SK-N-SH treated with all-trans-retinoic acid at 6 μM for 48 hours (cell line): ENCODE results near the gene SNN.
A peak's percentile ranks its signal among the peaks of the same experiment; 100 is the strongest.

Experiments used
- ATAC-seq: fragments of 200-7000 bp; cut with Tn5 transposase; 3 replicates; pipeline ENCODE4 v1.9.1; 2020; ENCODE audit warnings: mild to moderate bottlenecking, moderate library complexity
- ARNTL ChIP-seq: fragments of 450-650 bp; formaldehyde crosslinking; IDR thresholded peaks from 2 replicates; pipeline ENCODE4 v1.5.0; 2020; ENCODE audit warnings: low read depth, mild to moderate bottlenecking, moderate library complexity, borderline replicate concordance
- CSDC2 ChIP-seq: fragments of 250-450 bp; sonication (Bioruptor Pico); IDR thresholded peaks from 2 replicates; pipeline ENCODE4 v1.5.0; 2020; ENCODE audit warnings: mild to moderate bottlenecking, moderate library complexity
- ESRRG ChIP-seq: fragments of 250-450 bp; sonication (Bioruptor Pico); IDR thresholded peaks from 2 replicates; pipeline ENCODE4 v1.6.1; 2021; ENCODE audit warnings: mild to moderate bottlenecking
- GLIS3 ChIP-seq: fragments of 250-450 bp; sonication (Bioruptor Pico); IDR thresholded peaks from 2 replicates; pipeline ENCODE4 v1.5.0; 2020; ENCODE audit warnings: mild to moderate bottlenecking, moderate library complexity
- OSR1 ChIP-seq: fragments of 250-450 bp; sonication (Bioruptor Pico); IDR thresholded peaks from 2 replicates; pipeline ENCODE4 v1.8.0; 2022; ENCODE audit warnings: moderate library complexity, mild to moderate bottlenecking, inconsistent platforms
- PPARA ChIP-seq: fragments of 250-450 bp; sonication (Bioruptor Pico); IDR thresholded peaks from 2 replicates; pipeline ENCODE4 v1.5.0; 2020; ENCODE audit warnings: mild to moderate bottlenecking, borderline replicate concordance
- RARB ChIP-seq: fragments of 250-450 bp; sonication (Bioruptor Pico); IDR thresholded peaks from 2 replicates; pipeline ENCODE4 v1.8.0; 2021; ENCODE audit warnings: mild to moderate bottlenecking, moderate library complexity
- SNAI2 ChIP-seq: fragments of 250-450 bp; sonication (Bioruptor Pico); IDR thresholded peaks from 2 replicates; pipeline ENCODE4 v1.5.0; 2020; ENCODE audit warnings: mild to moderate bottlenecking, moderate library complexity
- TCF4 ChIP-seq: fragments of 250-450 bp; sonication (Bioruptor Pico); IDR thresholded peaks from 2 replicates; pipeline ENCODE4 v1.8.0; 2021; ENCODE audit warnings: mild to moderate bottlenecking, moderate library complexity, borderline replicate concordance
- TOX ChIP-seq: fragments of 250-450 bp; sonication (Bioruptor Pico); IDR thresholded peaks from 2 replicates; pipeline ENCODE4 v1.8.0; 2021; ENCODE audit warnings: mild to moderate bottlenecking, moderate library complexity, borderline replicate concordance
- TSHZ2 ChIP-seq: fragments of 250-450 bp; sonication (Bioruptor Pico); IDR thresholded peaks from 2 replicates; pipeline ENCODE4 v1.5.0; 2020; ENCODE audit warnings: mild to moderate bottlenecking, moderate library complexity
- ZFP3 ChIP-seq: fragments of 250-450 bp; sonication (Bioruptor Pico); IDR thresholded peaks from 2 replicates; pipeline ENCODE4 v1.5.0; 2020; ENCODE audit warnings: mild to moderate bottlenecking, moderate library complexity
- ZFP30 ChIP-seq: fragments of 450-650 bp; formaldehyde crosslinking; IDR thresholded peaks from 2 replicates; pipeline ENCODE4 v1.5.0; 2022; ENCODE audit warnings: mild to moderate bottlenecking, moderate library complexity
- ZNF565 ChIP-seq: fragments of 450-650 bp; formaldehyde crosslinking; conservative IDR thresholded peaks from 2 replicates; pipeline ENCODE4 v1.5.0; 2020; ENCODE audit warnings: low read depth, mild to moderate bottlenecking, moderate library complexity
- ZNF70 ChIP-seq: fragments of 450-650 bp; formaldehyde crosslinking; IDR thresholded peaks from 2 replicates; pipeline ENCODE4 v1.5.0; 2020; ENCODE audit warnings: mild to moderate bottlenecking, moderate library complexity
- ZNF8 ChIP-seq: fragments of 450-650 bp; formaldehyde crosslinking; IDR thresholded peaks from 2 replicates; pipeline ENCODE4 v1.5.0; 2020; ENCODE audit warnings: mild to moderate bottlenecking, moderate library complexity
- TF ChIP-seq, protein P1 (sequence below): fragments of 250-450 bp; sonication (Bioruptor Pico); IDR thresholded peaks from 2 replicates; pipeline ENCODE4 v1.8.0; 2021; ENCODE audit warnings: low read depth, mild to moderate bottlenecking, moderate library complexity, borderline replicate concordance
- TF ChIP-seq, protein P2 (sequence below): fragments of 250-450 bp; sonication (Bioruptor Pico); IDR thresholded peaks from 2 replicates; pipeline ENCODE4 v1.5.1; 2021; ENCODE audit warnings: mild to moderate bottlenecking, moderate library complexity
- TF ChIP-seq, protein P3 (sequence below): fragments of 250-450 bp; sonication (Bioruptor Pico); IDR thresholded peaks from 2 replicates; pipeline ENCODE4 v1.5.1; 2020; ENCODE audit warnings: low read depth, mild to moderate bottlenecking, moderate library complexity
- TF ChIP-seq, protein P4 (sequence below): fragments of 250-450 bp; sonication (Bioruptor Pico); IDR thresholded peaks from 2 replicates; pipeline ENCODE4 v1.8.0; 2020; ENCODE audit warnings: mild to moderate bottlenecking, moderate library complexity, borderline replicate concordance

Gene SNN

GRCh38 chr16:11630768-11631056, 37.5 kb upstream of the SNN start (continued):
- TF ChIP-seq, protein P1, sequence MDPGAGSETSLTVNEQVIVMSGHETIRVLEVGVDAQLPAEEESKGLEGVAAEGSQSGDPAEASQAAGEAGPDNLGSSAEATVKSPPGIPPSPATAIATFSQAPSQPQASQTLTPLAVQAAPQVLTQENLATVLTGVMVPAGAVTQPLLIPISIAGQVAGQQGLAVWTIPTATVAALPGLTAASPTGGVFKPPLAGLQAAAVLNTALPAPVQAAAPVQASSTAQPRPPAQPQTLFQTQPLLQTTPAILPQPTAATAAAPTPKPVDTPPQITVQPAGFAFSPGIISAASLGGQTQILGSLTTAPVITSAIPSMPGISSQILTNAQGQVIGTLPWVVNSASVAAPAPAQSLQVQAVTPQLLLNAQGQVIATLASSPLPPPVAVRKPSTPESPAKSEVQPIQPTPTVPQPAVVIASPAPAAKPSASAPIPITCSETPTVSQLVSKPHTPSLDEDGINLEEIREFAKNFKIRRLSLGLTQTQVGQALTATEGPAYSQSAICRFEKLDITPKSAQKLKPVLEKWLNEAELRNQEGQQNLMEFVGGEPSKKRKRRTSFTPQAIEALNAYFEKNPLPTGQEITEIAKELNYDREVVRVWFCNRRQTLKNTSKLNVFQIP (CRISPR knock-in tag): no peak
- no peak for TF ChIP-seq PPARA (CRISPR knock-in tag)
- TF ChIP-seq TCF4 (CRISPR knock-in tag): no peak
- TF ChIP-seq ARNTL: no peak

DNA sequence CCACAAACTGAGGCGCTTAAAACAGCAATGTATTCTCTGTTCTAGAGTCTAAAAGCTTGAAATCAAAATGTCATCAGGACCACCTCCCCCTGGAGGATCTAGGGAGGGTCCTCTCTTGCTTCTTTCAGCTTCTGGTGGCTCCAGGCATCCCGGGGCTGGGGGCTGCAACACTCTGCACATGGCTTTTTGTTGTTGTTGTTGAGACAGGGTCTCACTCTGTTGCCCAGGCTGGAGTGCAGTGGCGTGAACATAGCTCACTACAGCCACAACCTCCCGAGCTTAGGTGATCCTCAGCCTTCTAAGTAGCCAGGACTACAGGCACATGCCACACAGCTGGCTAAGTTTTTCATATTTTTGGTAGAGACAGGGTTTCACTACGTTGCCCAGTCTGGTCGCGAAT, 37.0 kb upstream of the SNN start:
- TF ChIP-seq ZFP30 (CRISPR knock-in tag) (no peak), ZNF565 (no peak), TCF4 (CRISPR knock-in tag) (no peak), ZNF8 (CRISPR knock-in tag) (no peak), SNAI2 (CRISPR knock-in tag) (no peak), TSHZ2 (no peak), OSR1 (CRISPR knock-in tag) (no peak)
- TF ChIP-seq, protein P2, sequence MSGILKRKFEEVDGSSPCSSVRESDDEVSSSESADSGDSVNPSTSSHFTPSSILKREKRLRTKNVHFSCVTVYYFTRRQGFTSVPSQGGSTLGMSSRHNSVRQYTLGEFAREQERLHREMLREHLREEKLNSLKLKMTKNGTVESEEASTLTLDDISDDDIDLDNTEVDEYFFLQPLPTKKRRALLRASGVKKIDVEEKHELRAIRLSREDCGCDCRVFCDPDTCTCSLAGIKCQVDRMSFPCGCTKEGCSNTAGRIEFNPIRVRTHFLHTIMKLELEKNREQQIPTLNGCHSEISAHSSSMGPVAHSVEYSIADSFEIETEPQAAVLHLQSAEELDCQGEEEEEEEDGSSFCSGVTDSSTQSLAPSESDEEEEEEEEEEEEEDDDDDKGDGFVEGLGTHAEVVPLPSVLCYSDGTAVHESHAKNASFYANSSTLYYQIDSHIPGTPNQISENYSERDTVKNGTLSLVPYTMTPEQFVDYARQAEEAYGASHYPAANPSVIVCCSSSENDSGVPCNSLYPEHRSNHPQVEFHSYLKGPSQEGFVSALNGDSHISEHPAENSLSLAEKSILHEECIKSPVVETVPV: no peak
- TF ChIP-seq, protein P3, sequence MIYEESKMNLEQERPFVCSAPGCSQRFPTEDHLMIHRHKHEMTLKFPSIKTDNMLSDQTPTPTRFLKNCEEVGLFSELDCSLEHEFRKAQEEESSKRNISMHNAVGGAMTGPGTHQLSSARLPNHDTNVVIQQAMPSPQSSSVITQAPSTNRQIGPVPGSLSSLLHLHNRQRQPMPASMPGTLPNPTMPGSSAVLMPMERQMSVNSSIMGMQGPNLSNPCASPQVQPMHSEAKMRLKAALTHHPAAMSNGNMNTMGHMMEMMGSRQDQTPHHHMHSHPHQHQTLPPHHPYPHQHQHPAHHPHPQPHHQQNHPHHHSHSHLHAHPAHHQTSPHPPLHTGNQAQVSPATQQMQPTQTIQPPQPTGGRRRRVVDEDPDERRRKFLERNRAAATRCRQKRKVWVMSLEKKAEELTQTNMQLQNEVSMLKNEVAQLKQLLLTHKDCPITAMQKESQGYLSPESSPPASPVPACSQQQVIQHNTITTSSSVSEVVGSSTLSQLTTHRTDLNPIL (CRISPR knock-in tag): no peak
- ATAC-seq: no peak

GRCh38 chr16:11632455-11632939, 35.8 kb upstream of the SNN start:
- peak; percentile 70 for ATAC-seq
- TF ChIP-seq TSHZ2 (no peak), GLIS3 (CRISPR knock-in tag) (no peak), RARB (CRISPR knock-in tag) (no peak), SNAI2 (CRISPR knock-in tag) (no peak), ZNF565 (no peak), TCF4 (CRISPR knock-in tag) (no peak), ESRRG (no peak), TOX (CRISPR knock-in tag) (no peak), ZNF70 (CRISPR knock-in tag) (no peak), ZFP3 (CRISPR knock-in tag) (no peak), ZNF8 (CRISPR knock-in tag) (no peak), ZFP30 (CRISPR knock-in tag) (no peak), PPARA (CRISPR knock-in tag) (no peak), CSDC2 (CRISPR knock-in tag) (no peak)
- TF ChIP-seq, protein P4, sequence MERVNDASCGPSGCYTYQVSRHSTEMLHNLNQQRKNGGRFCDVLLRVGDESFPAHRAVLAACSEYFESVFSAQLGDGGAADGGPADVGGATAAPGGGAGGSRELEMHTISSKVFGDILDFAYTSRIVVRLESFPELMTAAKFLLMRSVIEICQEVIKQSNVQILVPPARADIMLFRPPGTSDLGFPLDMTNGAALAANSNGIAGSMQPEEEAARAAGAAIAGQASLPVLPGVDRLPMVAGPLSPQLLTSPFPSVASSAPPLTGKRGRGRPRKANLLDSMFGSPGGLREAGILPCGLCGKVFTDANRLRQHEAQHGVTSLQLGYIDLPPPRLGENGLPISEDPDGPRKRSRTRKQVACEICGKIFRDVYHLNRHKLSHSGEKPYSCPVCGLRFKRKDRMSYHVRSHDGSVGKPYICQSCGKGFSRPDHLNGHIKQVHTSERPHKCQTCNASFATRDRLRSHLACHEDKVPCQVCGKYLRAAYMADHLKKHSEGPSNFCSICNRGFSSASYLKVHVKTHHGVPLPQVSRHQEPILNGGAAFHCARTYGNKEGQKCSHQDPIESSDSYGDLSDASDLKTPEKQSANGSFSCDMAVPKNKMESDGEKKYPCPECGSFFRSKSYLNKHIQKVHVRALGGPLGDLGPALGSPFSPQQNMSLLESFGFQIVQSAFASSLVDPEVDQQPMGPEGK (CRISPR knock-in tag): no peak
- TF ChIP-seq, protein P3 (CRISPR knock-in tag): no peak
- TF ChIP-seq, protein P2: no peak
- TF ChIP-seq, protein P1 (CRISPR knock-in tag): no peak
